ENCODE results near the gene MYO5B. TPM values are rescaled to one million over a fixed set of nuclear protein-coding genes. Genes with fewer than 3 reads are reported as not detected.

MYO5B gene
- total RNA-seq, 2 experiments from 2014 or later: not detected

GRCh38 chr18:49994410-49994809, 200.5 kb downstream of the MYO5B start:
- Histone ChIP-seq H4K20me1 (ENCODE audit: insufficient read depth, low read length) (no peaks in the 10 kb centered on the region), H3K9me3 (ENCODE audit: low read length) (no peaks in the 10 kb centered on the region), H3K4me2 (ENCODE audit: low read length) (no peak overlapping the region), H3K36me3 (ENCODE audit: insufficient read depth, low read length) (no peaks in the 10 kb centered on the region), H3K79me2 (ENCODE audit: insufficient read depth, low read depth, low read length) (no peaks in the 10 kb centered on the region), H3K27ac (ENCODE audit: low read depth, low read length, poor library complexity, severe bottlenecking) (no peak overlapping the region), H3K4me3 (ENCODE audit: low read depth, low read length, poor library complexity, severe bottlenecking) (no peak overlapping the region), H3K4me1 (ENCODE audit: insufficient read depth, low read length, poor library complexity, severe bottlenecking) (no peaks in the 10 kb centered on the region), H2AFZ (ENCODE audit: low read length) (no peak overlapping the region), H3K9me2 (ENCODE audit: insufficient read depth, low read length) (no peaks in the 10 kb centered on the region)
- no peak for TF ChIP-seq EZH2phosphoT487 (IDR thresholded peaks at IDR 0.05; ENCODE audit: borderline replicate concordance, low read depth, low read length)
- TF ChIP-seq CTCF (conservative IDR thresholded peaks at IDR 0.05; ENCODE audit: low read length): no peak
- CTCF ChIA-PET (ENCODE audit: unreplicated experiment): no interaction called here
- intact Hi-C loops (cut with micrococcal nuclease; ENCODE audit: unreplicated experiment): no loop called here
- POLR2A ChIA-PET: no interaction called here
- DNase-seq (ENCODE audit: low spot score): no peak
- BruUV-seq (replicated peaks): no TSS peak

GRCh38 chr18:49993299-49993698, 201.6 kb downstream of the MYO5B start:
- intact Hi-C loops (cut with micrococcal nuclease; ENCODE audit: unreplicated experiment): no loop called here
- no peaks in the 10 kb centered on the region for H3K79me2 ChIP-seq (ENCODE audit: insufficient read depth, low read depth, low read length)
- H3K36me3 ChIP-seq (ENCODE audit: insufficient read depth, low read length): no peaks in the 10 kb centered on the region
- CTCF ChIA-PET (ENCODE audit: unreplicated experiment): no interaction called here
- BruUV-seq (replicated peaks): no TSS peak
- H3K9me3 ChIP-seq (ENCODE audit: low read length): no peaks in the 10 kb centered on the region
- H3K4me3 ChIP-seq (ENCODE audit: low read depth, low read length, poor library complexity, severe bottlenecking): no peak overlapping the region
- no peaks in the 10 kb centered on the region for H3K9me2 ChIP-seq (ENCODE audit: insufficient read depth, low read length)
- H3K4me2 ChIP-seq (ENCODE audit: low read length): no peak overlapping the region
- POLR2A ChIA-PET: no interaction called here
- no peak for DNase-seq (ENCODE audit: low spot score)
- H2AFZ ChIP-seq (ENCODE audit: low read length): no peak overlapping the region
- no peak overlapping the region for H3K27ac ChIP-seq (ENCODE audit: low read depth, low read length, poor library complexity, severe bottlenecking)
- H3K4me1 ChIP-seq (ENCODE audit: insufficient read depth, low read length, poor library complexity, severe bottlenecking): no peaks in the 10 kb centered on the region
- no peaks in the 10 kb centered on the region for H4K20me1 ChIP-seq (ENCODE audit: insufficient read depth, low read length)
- TF ChIP-seq CTCF (conservative IDR thresholded peaks at IDR 0.05; ENCODE audit: low read length) (no peak), EZH2phosphoT487 (IDR thresholded peaks at IDR 0.05; ENCODE audit: borderline replicate concordance, low read depth, low read length) (no peak)

- no peak overlapping the region for H2AFZ ChIP-seq (ENCODE audit: low read length)
- no peaks in the 10 kb centered on the region for H4K20me1 ChIP-seq (ENCODE audit: insufficient read depth, low read length)
- H3K79me2 ChIP-seq (ENCODE audit: insufficient read depth, low read depth, low read length): no peaks in the 10 kb centered on the region
- BruUV-seq (replicated peaks): no TSS peak
- no peak overlapping the region for H3K4me2 ChIP-seq (ENCODE audit: low read length)
- H3K9me3 ChIP-seq (ENCODE audit: low read length): no peaks in the 10 kb centered on the region
- DNase-seq (ENCODE audit: low spot score): no peak
- intact Hi-C loops (cut with micrococcal nuclease; ENCODE audit: unreplicated experiment): no loop called here
- no peak overlapping the region for H3K27ac ChIP-seq (ENCODE audit: low read depth, low read length, poor library complexity, severe bottlenecking)
- H3K4me1 ChIP-seq (ENCODE audit: insufficient read depth, low read length, poor library complexity, severe bottlenecking): no peaks in the 10 kb centered on the region
- H3K9me2 ChIP-seq (ENCODE audit: insufficient read depth, low read length): no peaks in the 10 kb centered on the region
- POLR2A ChIA-PET: no interaction called here
- CTCF ChIA-PET (ENCODE audit: unreplicated experiment): no interaction called here
- TF ChIP-seq CTCF (conservative IDR thresholded peaks at IDR 0.05; ENCODE audit: low read length) (no peak), EZH2phosphoT487 (IDR thresholded peaks at IDR 0.05; ENCODE audit: borderline replicate concordance, low read depth, low read length) (no peak)
- H3K36me3 ChIP-seq (ENCODE audit: insufficient read depth, low read length): no peaks in the 10 kb centered on the region
- no peak overlapping the region for H3K4me3 ChIP-seq (ENCODE audit: low read depth, low read length, poor library complexity, severe bottlenecking)
These were observed 206.2 kb downstream of the MYO5B start for GRCh38 chr18:49988733-49989132.
